Gastroesophageal sphincter (tissue), 4 donors: ENCODE results near the gene PARD3B. TPM values are rescaled to one million over a fixed set of nuclear protein-coding genes. Genes with fewer than 3 reads are reported as not detected.

Experiments
- ATAC-seq: fragments of 150-250 bp; one replicate; pipeline ENCODE4 v1.9.1; 2016; ENCODE audit warnings: mild to moderate bottlenecking, moderate library complexity
- H3K27ac ChIP-seq, 4 donors: fragments of 200-600 bp; sonication (generic) in 3 of 4; 1 replicate in 3 of 4; 2 replicates in 1 of 4; pipeline ENCODE4 v1.5.1; 2016 to 2019
- H3K27me3 ChIP-seq: fragments of 200-600 bp; sonication (generic); one replicate; pipeline ENCODE4 v1.5.1; 2019
- H3K36me3 ChIP-seq, 2 donors: fragments of 200-600 bp; sonication (generic); one replicate each; pipeline ENCODE4 v1.5.1; 2019; ENCODE audit warnings: control low read depth in 1 of 2
- H3K4me1 ChIP-seq, 3 donors: fragments of 200-600 bp; sonication (generic); 1 replicate in 2 of 3; 2 replicates in 1 of 3; pipeline ENCODE4 v1.5.1; 2016 to 2019; ENCODE audit warnings: control low read depth in 2 of 3
- H3K4me3 ChIP-seq, 2 donors: fragments of 200-600 bp; sonication (generic); one replicate each; pipeline ENCODE4 v1.5.1; 2019; ENCODE audit warnings: mild to moderate bottlenecking in 1 of 2, moderate library complexity in 1 of 2
- H3K9me3 ChIP-seq, 3 donors: fragments of 200-600 bp; sonication (generic); one replicate each; pipeline ENCODE4 v1.5.1; 2017 to 2019; ENCODE audit warnings: control low read depth in 2 of 3
- CTCF ChIP-seq, 4 experiments: fragments of 200-600 bp in 2 of 4; fragments of 450-650 bp in 2 of 4; sonication (generic) in 1 of 4; IDR thresholded peaks; one replicate each; pipeline ENCODE4 v1.5.1; 2017 to 2019; ENCODE audit warnings: antibody characterized with exemption in 4 of 4, mild to moderate bottlenecking in 2 of 4, moderate library complexity in 2 of 4
- EP300 ChIP-seq: sonication (generic); formaldehyde crosslinking; IDR thresholded peaks from one replicate; pipeline ENCODE4 v1.6.1; 2017; ENCODE audit warnings: antibody characterized with exemption, mild to moderate bottlenecking
- POLR2A ChIP-seq, 2 donors: fragments of 450-650 bp; IDR thresholded peaks; one replicate each; pipeline ENCODE4 v1.6.1; 2017; ENCODE audit warnings: antibody characterized with exemption in 2 of 2, mild to moderate bottlenecking in 2 of 2, moderate library complexity in 1 of 2
- POLR2AphosphoS5 ChIP-seq: sonication (generic); formaldehyde crosslinking; IDR thresholded peaks from one replicate; pipeline ENCODE4 v1.6.1; 2017; ENCODE audit warnings: antibody characterized with exemption
- WGBS, 2 donors: methylation state at CpG; one replicate each; pipeline ENCODE4 v1.1.5; 2018; ENCODE audit warnings: low coverage in 1 of 2; 5-methylcytosine and 5-hydroxymethylcytosine counted together
- total RNA-seq, 4 donors: library from RNA; depleted of rRNA; stranded (reverse); fragments of >200 nt; gene quantifications; one replicate each; pipeline ENCODE4 v1.1.0, GENCODE V29; 2016

PARD3B gene
- total RNA-seq, 4 donors from 2014 or later: 29.6 to 42.2 (median 41.0) TPM

GRCh38 chr2:204923957-204924356, 378.7 kb downstream of the PARD3B start:
- Histone ChIP-seq H3K9me3 (no peaks in the 10 kb centered on the region), H3K27me3 (no peaks in the 10 kb centered on the region), H3K4me1 (no peaks in the 10 kb centered on the region), H3K36me3 (no peaks in the 10 kb centered on the region), H3K27ac (no peak overlapping the region), H3K4me3 (no peak overlapping the region)
- ATAC-seq: no peak
- TF ChIP-seq CTCF (IDR thresholded peaks at IDR 0.05): no peak
- no peak for TF ChIP-seq POLR2A (IDR thresholded peaks at IDR 0.05)
- no peak for TF ChIP-seq EP300
- no peak for TF ChIP-seq POLR2AphosphoS5

GRCh38 chr2:204931562-204931961, 386.3 kb downstream of the PARD3B start:
- Histone ChIP-seq H3K9me3 (no peaks in the 10 kb centered on the region), H3K4me3 (no peak overlapping the region), H3K36me3 (no peaks in the 10 kb centered on the region), H3K27ac (no peak overlapping the region), H3K4me1 (peaks cover 0 to 18% (median 3%) of the 10 kb centered on the region in 3 donors), H3K27me3 (no peaks in the 10 kb centered on the region)
- no peak for ATAC-seq
- TF ChIP-seq EP300: no peak
- no peak for TF ChIP-seq CTCF (IDR thresholded peaks at IDR 0.05)
- no peak for TF ChIP-seq POLR2A (IDR thresholded peaks at IDR 0.05)
- TF ChIP-seq POLR2AphosphoS5: no peak

GRCh38 chr2:204933735-204934374, 388.6 kb downstream of the PARD3B start:
- WGBS, 2 donors: 50% methylated on average over 1 of the region's 1 CpG; no CpG with 5 or more reads in 1 of the 2 donors
- no peaks in the 10 kb centered on the region for H3K27me3 ChIP-seq
- H3K27ac ChIP-seq: no peak overlapping the region
- H3K4me1 ChIP-seq: peaks cover 0 to 18% (median 3%) of the 10 kb centered on the region in 3 donors
- no peak overlapping the region for H3K4me3 ChIP-seq
- TF ChIP-seq POLR2AphosphoS5 (no peak), EP300 (no peak), CTCF (IDR thresholded peaks at IDR 0.05) (no peak)
- H3K36me3 ChIP-seq: no peaks in the 10 kb centered on the region
- ATAC-seq: no peak
- no peaks in the 10 kb centered on the region for H3K9me3 ChIP-seq

- no peaks in the 10 kb centered on the region for H3K36me3 ChIP-seq
- TF ChIP-seq POLR2A (IDR thresholded peaks at IDR 0.05): no peak
- no peak for TF ChIP-seq POLR2AphosphoS5
- TF ChIP-seq EP300: no peak
- no peak for TF ChIP-seq CTCF (IDR thresholded peaks at IDR 0.05)
- WGBS, 2 donors: 86 to 97% methylated on average over 1 to 3 of the region's 3 CpGs
These were observed 399.7 kb downstream of the PARD3B start for GRCh38 chr2:204944927-204945326.

GRCh38 chr2:204945376-204945775, 400.1 kb downstream of the PARD3B start:
- no peak overlapping the region for H3K4me3 ChIP-seq
- H3K27me3 ChIP-seq: no peaks in the 10 kb centered on the region
- no peak overlapping the region for H3K27ac ChIP-seq
- H3K9me3 ChIP-seq: peaks cover 0 to 10% (median 0%) of the 10 kb centered on the region in 3 donors
- ATAC-seq: no peak
- H3K36me3 ChIP-seq: no peaks in the 10 kb centered on the region
- no peak for TF ChIP-seq POLR2AphosphoS5
- no peak for TF ChIP-seq EP300
- no peak for TF ChIP-seq CTCF (IDR thresholded peaks at IDR 0.05)
- TF ChIP-seq POLR2A (IDR thresholded peaks at IDR 0.05): no peak
- H3K4me1 ChIP-seq: no peaks in the 10 kb centered on the region
- 96 to 100% methylated on average over 1 to 2 of the region's 2 CpGs for WGBS, 2 donors

More at GRCh38 chr2:204944927-204945326, 399.7 kb downstream of the PARD3B start:
- Histone ChIP-seq H3K4me3 (no peak overlapping the region), H3K4me1 (peaks cover 0 to 4% (median 0%) of the 10 kb centered on the region in 3 donors), H3K27me3 (no peaks in the 10 kb centered on the region), H3K27ac (no peak overlapping the region), H3K9me3 (peaks cover 0 to 10% (median 0%) of the 10 kb centered on the region in 3 donors)
- no peak for ATAC-seq
